ENCODE data around the gene TRIP12. TPM values are rescaled to one million over a fixed set of nuclear protein-coding genes. Genes with fewer than 3 reads are reported as not detected.

The TRIP12 gene
- polyA plus RNA-seq, 1 donor from 2014 or later, result 57.2 TPM

DNA sequence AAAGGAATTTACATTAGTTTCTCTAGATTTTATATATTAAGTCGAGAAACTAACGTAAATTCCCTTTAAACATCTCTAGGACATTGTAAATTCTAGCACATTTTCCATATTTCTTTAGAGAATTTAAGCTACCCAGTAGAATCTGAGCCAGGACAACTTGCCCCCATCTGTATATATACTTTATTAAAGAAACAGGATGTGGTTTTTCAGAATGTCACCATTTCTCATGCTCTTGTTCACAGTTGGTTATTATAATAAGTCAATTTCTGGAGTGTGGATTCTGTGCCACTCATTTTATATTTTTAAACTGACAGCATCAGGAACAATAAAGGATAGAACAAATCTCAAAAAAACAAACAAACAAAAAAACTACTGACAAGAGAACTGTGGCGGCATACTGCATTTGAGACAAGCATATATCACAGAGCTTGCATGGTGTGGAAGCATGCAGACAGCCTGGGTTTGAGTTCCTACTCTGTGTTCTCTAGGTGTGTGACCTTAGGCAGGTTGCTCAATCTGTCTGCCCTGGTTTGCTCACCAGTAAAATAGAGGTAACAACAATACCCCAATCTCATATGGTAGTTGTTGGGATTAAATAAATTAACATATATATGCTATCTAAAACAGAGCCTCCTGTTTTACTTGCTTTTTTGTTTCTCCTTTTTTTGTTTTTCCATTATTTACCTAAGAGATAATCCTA, 146.0 kb downstream of the TRIP12 start:
- no peaks in the 10 kb centered on the region for H3K79me2 ChIP-seq (replicated peaks; ENCODE audit: insufficient read depth, low read length)
- peaks cover 2% of the 10 kb centered on the region for H3F3A ChIP-seq (ENCODE audit: insufficient read depth, low read length, poor library complexity, severe bottlenecking)
- no peak overlapping the region for H3K27ac ChIP-seq (ENCODE audit: low read length)
- H3K9ac ChIP-seq (ENCODE audit: low read length), result no peak overlapping the region
- H3K27me3 ChIP-seq (ENCODE audit: insufficient read depth, low read depth, low read length), result no peaks in the 10 kb centered on the region
- H3K4me3 ChIP-seq (ENCODE audit: low read length), result no peak overlapping the region
- no peaks in the 10 kb centered on the region for H3K9me2 ChIP-seq (ENCODE audit: insufficient read depth, low read length)
- no peak overlapping the region for H2AFZ ChIP-seq (ENCODE audit: low read depth, low read length)
- H3K4me2 ChIP-seq (ENCODE audit: low read length), result no peak overlapping the region
- no peaks in the 10 kb centered on the region for H3K9me3 ChIP-seq (ENCODE audit: low read length)
- no peaks in the 10 kb centered on the region for H4K20me1 ChIP-seq (ENCODE audit: insufficient read depth)
- peaks cover 20% of the 10 kb centered on the region for H3K36me3 ChIP-seq (ENCODE audit: insufficient read depth, low read length)
- TF ChIP-seq, protein P1, sequence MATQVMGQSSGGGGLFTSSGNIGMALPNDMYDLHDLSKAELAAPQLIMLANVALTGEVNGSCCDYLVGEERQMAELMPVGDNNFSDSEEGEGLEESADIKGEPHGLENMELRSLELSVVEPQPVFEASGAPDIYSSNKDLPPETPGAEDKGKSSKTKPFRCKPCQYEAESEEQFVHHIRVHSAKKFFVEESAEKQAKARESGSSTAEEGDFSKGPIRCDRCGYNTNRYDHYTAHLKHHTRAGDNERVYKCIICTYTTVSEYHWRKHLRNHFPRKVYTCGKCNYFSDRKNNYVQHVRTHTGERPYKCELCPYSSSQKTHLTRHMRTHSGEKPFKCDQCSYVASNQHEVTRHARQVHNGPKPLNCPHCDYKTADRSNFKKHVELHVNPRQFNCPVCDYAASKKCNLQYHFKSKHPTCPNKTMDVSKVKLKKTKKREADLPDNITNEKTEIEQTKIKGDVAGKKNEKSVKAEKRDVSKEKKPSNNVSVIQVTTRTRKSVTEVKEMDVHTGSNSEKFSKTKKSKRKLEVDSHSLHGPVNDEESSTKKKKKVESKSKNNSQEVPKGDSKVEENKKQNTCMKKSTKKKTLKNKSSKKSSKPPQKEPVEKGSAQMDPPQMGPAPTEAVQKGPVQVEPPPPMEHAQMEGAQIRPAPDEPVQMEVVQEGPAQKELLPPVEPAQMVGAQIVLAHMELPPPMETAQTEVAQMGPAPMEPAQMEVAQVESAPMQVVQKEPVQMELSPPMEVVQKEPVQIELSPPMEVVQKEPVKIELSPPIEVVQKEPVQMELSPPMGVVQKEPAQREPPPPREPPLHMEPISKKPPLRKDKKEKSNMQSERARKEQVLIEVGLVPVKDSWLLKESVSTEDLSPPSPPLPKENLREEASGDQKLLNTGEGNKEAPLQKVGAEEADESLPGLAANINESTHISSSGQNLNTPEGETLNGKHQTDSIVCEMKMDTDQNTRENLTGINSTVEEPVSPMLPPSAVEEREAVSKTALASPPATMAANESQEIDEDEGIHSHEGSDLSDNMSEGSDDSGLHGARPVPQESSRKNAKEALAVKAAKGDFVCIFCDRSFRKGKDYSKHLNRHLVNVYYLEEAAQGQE (IDR thresholded peaks at IDR 0.05; ENCODE audit: borderline replicate concordance), result no peak
- TF ChIP-seq MXI1 (conservative IDR thresholded peaks at IDR 0.05; ENCODE audit: poor library complexity, severe bottlenecking), result no peak
- no peak for TF ChIP-seq POLR2AphosphoS5 (IDR thresholded peaks at IDR 0.05)
- no peak for TF ChIP-seq EP300 (conservative IDR thresholded peaks at IDR 0.05; ENCODE audit: poor library complexity, severe bottlenecking)
- TF ChIP-seq, protein P2, sequence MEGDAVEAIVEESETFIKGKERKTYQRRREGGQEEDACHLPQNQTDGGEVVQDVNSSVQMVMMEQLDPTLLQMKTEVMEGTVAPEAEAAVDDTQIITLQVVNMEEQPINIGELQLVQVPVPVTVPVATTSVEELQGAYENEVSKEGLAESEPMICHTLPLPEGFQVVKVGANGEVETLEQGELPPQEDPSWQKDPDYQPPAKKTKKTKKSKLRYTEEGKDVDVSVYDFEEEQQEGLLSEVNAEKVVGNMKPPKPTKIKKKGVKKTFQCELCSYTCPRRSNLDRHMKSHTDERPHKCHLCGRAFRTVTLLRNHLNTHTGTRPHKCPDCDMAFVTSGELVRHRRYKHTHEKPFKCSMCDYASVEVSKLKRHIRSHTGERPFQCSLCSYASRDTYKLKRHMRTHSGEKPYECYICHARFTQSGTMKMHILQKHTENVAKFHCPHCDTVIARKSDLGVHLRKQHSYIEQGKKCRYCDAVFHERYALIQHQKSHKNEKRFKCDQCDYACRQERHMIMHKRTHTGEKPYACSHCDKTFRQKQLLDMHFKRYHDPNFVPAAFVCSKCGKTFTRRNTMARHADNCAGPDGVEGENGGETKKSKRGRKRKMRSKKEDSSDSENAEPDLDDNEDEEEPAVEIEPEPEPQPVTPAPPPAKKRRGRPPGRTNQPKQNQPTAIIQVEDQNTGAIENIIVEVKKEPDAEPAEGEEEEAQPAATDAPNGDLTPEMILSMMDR (IDR thresholded peaks at IDR 0.05; ENCODE audit: poor library complexity, severe bottlenecking), result no peak
- TF ChIP-seq RAD21 (conservative IDR thresholded peaks at IDR 0.05), result no peak
- TF ChIP-seq TAF1 (IDR thresholded peaks at IDR 0.05; ENCODE audit: low read depth), result no peak
- no peak for TF ChIP-seq SMC3 (conservative IDR thresholded peaks at IDR 0.05; ENCODE audit: poor library complexity)
- TF ChIP-seq EZH2 (IDR thresholded peaks at IDR 0.05; ENCODE audit: borderline replicate concordance, insufficient read depth, low read length, poor library complexity, severe bottlenecking), result no peak

DNA sequence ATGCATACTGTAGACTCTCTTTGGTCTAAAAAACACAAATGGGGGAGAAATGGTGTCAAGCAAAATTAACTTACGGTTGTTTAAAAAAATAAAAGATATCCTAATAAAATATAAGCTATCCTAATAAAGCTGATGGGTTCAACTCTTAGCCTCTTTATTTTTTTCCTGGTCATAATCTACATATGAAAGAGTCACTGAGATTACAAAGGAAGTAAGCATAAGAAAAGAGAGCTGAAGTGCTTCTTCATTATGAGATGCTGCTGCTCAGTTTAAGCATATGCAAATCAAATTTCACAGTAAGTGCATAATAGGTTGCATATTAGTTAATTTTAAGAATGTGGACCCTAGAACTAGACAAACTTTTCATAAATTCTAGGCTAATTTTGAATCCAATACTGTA, 147.6 kb downstream of the TRIP12 start:
- peaks cover 16% of the 10 kb centered on the region for H3K36me3 ChIP-seq (ENCODE audit: insufficient read depth, low read length)
- H3K4me2 ChIP-seq (ENCODE audit: low read length), result no peak overlapping the region
- H3K79me2 ChIP-seq (replicated peaks; ENCODE audit: insufficient read depth, low read length), result no peaks in the 10 kb centered on the region
- H2AFZ ChIP-seq (ENCODE audit: low read depth, low read length), result no peak overlapping the region
- H3K27me3 ChIP-seq (ENCODE audit: insufficient read depth, low read depth, low read length), result no peaks in the 10 kb centered on the region
- no peaks in the 10 kb centered on the region for H3K9me2 ChIP-seq (ENCODE audit: insufficient read depth, low read length)
- no peaks in the 10 kb centered on the region for H4K20me1 ChIP-seq (ENCODE audit: insufficient read depth)
- H3F3A ChIP-seq (ENCODE audit: insufficient read depth, low read length, poor library complexity, severe bottlenecking), result peaks cover 2% of the 10 kb centered on the region
- H3K9me3 ChIP-seq (ENCODE audit: low read length), result no peaks in the 10 kb centered on the region
- no peak overlapping the region for H3K9ac ChIP-seq (ENCODE audit: low read length)
- H3K27ac ChIP-seq (ENCODE audit: low read length), result no peak overlapping the region
- TF ChIP-seq EZH2 (IDR thresholded peaks at IDR 0.05; ENCODE audit: borderline replicate concordance, insufficient read depth, low read length, poor library complexity, severe bottlenecking) (no peak), SMC3 (conservative IDR thresholded peaks at IDR 0.05; ENCODE audit: poor library complexity) (no peak), EP300 (conservative IDR thresholded peaks at IDR 0.05; ENCODE audit: poor library complexity, severe bottlenecking) (no peak), TAF1 (IDR thresholded peaks at IDR 0.05; ENCODE audit: low read depth) (no peak), POLR2AphosphoS5 (IDR thresholded peaks at IDR 0.05) (no peak), RAD21 (conservative IDR thresholded peaks at IDR 0.05) (no peak), MXI1 (conservative IDR thresholded peaks at IDR 0.05; ENCODE audit: poor library complexity, severe bottlenecking) (no peak)
- TF ChIP-seq, protein P2 (IDR thresholded peaks at IDR 0.05; ENCODE audit: poor library complexity, severe bottlenecking), result no peak
- TF ChIP-seq, protein P1 (IDR thresholded peaks at IDR 0.05; ENCODE audit: borderline replicate concordance), result no peak
- no peak overlapping the region for H3K4me3 ChIP-seq (ENCODE audit: low read length)

All from neural cell (in vitro differentiated cells).